ENCODE measurements around the gene TFCP2L1. TPM values are rescaled to one million over a fixed set of nuclear protein-coding genes. Genes with fewer than 3 reads are reported as not detected.

The TFCP2L1 gene
- total RNA-seq, 4 donors from 2014 or later = 18.3 to 75.8 (median 49.3) TPM

DNA sequence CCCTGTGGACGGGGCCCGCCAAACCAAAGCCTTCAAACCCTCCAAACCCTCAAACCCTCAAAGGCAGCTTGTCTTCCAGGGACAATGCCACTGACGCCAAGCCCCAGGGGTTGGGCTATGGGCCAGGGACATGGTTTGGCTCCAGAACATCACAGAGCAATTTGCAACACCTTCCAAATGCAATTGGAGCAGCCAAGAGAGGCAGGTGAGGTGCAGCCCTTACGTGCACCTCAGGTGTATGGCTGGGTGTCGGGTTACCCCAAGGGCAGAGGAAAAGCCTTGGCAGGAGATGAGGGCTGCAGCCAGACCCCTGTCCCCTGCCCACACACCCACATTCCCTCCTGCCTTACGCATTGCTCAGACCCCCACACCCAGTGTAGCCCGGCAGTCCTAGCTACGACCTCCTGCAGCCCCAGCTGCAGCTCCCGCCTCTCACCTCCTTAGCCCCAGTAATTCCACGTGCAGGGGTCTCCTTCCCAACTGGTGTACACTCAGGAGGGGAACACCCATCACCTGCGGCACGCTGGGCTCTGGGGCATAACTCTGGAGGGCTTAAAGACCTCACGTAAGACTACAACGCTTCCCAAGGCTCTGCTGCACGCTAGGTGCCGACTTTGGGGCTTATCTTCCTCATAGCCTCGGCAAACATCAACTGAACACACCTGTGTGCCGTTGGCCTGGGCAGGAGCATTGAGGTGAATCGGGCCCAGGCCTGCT lies 88.7 kb downstream of the TFCP2L1 start:
- H3K4me3 ChIP-seq (ENCODE audit: low read depth, poor library complexity, severe bottlenecking) = no peak overlapping the region
- TF ChIP-seq POLR2A (IDR thresholded peaks at IDR 0.05) (no peak), CTCF (IDR thresholded peaks at IDR 0.05) (no peak)
- peak; percentile 77 to 92 for DNase-seq (ENCODE audit: low spot score in 2 of 2)
- 52 to 57% methylated on average over 19 of the region's 19 CpGs for WGBS, 2 donors
- intact Hi-C loops (cut with DNase I; ENCODE audit: low total_unique reads) = no loop called here

DNA sequence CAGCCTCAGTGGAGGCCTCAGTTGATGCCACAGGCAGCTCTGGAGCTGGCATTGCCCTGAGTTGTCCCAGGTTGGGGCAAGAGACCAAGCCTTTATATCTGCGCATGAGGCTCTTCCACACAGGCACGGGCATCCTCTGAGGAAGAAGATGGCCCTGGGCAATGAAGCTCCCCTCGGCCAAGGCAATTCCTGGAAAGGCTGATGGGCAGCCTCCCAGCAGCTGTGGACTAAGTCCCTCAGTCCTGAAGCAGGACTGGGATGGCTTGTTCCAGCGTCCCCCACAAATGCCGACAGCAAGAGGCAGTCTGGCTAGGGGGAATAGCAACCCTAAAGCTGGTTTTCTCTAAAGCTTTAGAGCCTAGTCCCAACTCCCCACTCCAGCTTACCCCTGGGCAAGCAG lies 90.0 kb downstream of the TFCP2L1 start:
- DNase-seq (ENCODE audit: low spot score in 2 of 2) = no peak
- intact Hi-C loops (cut with DNase I; ENCODE audit: low total_unique reads) = no loop called here
- no peak overlapping the region for H3K4me3 ChIP-seq (ENCODE audit: low read depth, poor library complexity, severe bottlenecking)
- TF ChIP-seq POLR2A (IDR thresholded peaks at IDR 0.05) (no peak), CTCF (IDR thresholded peaks at IDR 0.05) (no peak)
- 59 to 78% methylated on average over 5 of the region's 5 CpGs for WGBS, 2 donors

- 80 to 96% methylated on average over 4 to 5 of the region's 5 CpGs for WGBS, 2 donors
- DNase-seq (ENCODE audit: low spot score in 2 of 2) = no peak
- no peak overlapping the region for H3K4me3 ChIP-seq (ENCODE audit: low read depth, poor library complexity, severe bottlenecking)
- intact Hi-C loops (cut with DNase I; ENCODE audit: low total_unique reads) = no loop called here
- no peak for TF ChIP-seq CTCF (IDR thresholded peaks at IDR 0.05)
- no peak for TF ChIP-seq POLR2A (IDR thresholded peaks at IDR 0.05)
Observed at GRCh38 chr2:121194626-121195025, 90.4 kb downstream of the TFCP2L1 start.

- no peak overlapping the region for H3K4me3 ChIP-seq (ENCODE audit: low read depth, poor library complexity, severe bottlenecking)
- no peak for DNase-seq (ENCODE audit: low spot score in 2 of 2)
- WGBS, 2 donors = 82 to 90% methylated on average over 1 of the region's 1 CpG
- TF ChIP-seq CTCF (IDR thresholded peaks at IDR 0.05) (no peak), POLR2A (IDR thresholded peaks at IDR 0.05) (no peak)
- intact Hi-C loops (cut with DNase I; ENCODE audit: low total_unique reads) = no loop called here
Observed at GRCh38 chr2:121193185-121193584, 91.8 kb downstream of the TFCP2L1 start.

GRCh38 chr2:121192576-121192975 lies 92.4 kb downstream of the TFCP2L1 start:
- H3K4me3 ChIP-seq (ENCODE audit: low read depth, poor library complexity, severe bottlenecking) = no peak overlapping the region
- intact Hi-C loops (cut with DNase I; ENCODE audit: low total_unique reads) = no loop called here
- WGBS, 2 donors = 78 to 92% methylated on average over 8 of the region's 8 CpGs
- TF ChIP-seq POLR2A (IDR thresholded peaks at IDR 0.05) = no peak
- no peak for TF ChIP-seq CTCF (IDR thresholded peaks at IDR 0.05)
- DNase-seq (ENCODE audit: low spot score in 2 of 2) = no peak
